Activated CD4-positive, alpha-beta memory T cell treated with anti-CD3 and anti-CD28 coated beads, Interleukin-2, amount 10 ng/mL, durations not matched to agents 7 days and 5 days (primary cell): ENCODE measurements around the gene SF3B3. TPM values are rescaled to one million over a fixed set of nuclear protein-coding genes. Genes with fewer than 3 reads are reported as not detected.
A peak's percentile ranks its signal among the peaks of the same experiment; 100 is the strongest.

ENCODE experiments used
- CTCF ChIA-PET: fragments of 350-600 bp; sonication (Branson Sonifier 250); formaldehyde crosslinking; loops from one replicate; lab custom pipeline; 2021; ENCODE audit warnings: antibody characterized with exemption, inconsistent platforms; lab: Charles Lee
- POLR2A ChIA-PET: fragments of 350-600 bp; sonication (Branson Sonifier 250); formaldehyde crosslinking; loops from one replicate; lab custom pipeline; 2021; ENCODE audit warnings: antibody characterized with exemption; lab: Charles Lee
- DNase-seq: peaks from one replicate; pipeline ENCODE4 v3.0.0-alpha.2; 2020
- H3K27ac Mint-ChIP-seq: one replicate; pipeline ENCODE4 v1.8.0; 2021; ENCODE audit warnings: mild to moderate bottlenecking, mixed read lengths
- H3K27me3 Mint-ChIP-seq: one replicate; pipeline ENCODE4 v1.8.0; 2021; ENCODE audit warnings: mixed read lengths
- H3K36me3 Mint-ChIP-seq: one replicate; pipeline ENCODE4 v1.8.0; 2021; ENCODE audit warnings: low read depth, mixed read lengths
- H3K4me1 Mint-ChIP-seq: one replicate; pipeline ENCODE4 v1.8.0; 2021; ENCODE audit warnings: mixed read lengths
- H3K4me3 Mint-ChIP-seq: one replicate; pipeline ENCODE4 v1.8.0; 2021; ENCODE audit warnings: mild to moderate bottlenecking, mixed read lengths
- H3K9me3 Mint-ChIP-seq: one replicate; pipeline ENCODE4 v1.8.0; 2021; ENCODE audit warnings: mixed read lengths
- total RNA-seq, 2 experiments: library from RNA; stranded (reverse); gene quantifications; one replicate each; pipeline ENCODE4 v1.2.3, GENCODE V29; 2021

SF3B3 gene
- total RNA-seq, 2 experiments from 2014 or later = 329 to 332 TPM

DNA sequence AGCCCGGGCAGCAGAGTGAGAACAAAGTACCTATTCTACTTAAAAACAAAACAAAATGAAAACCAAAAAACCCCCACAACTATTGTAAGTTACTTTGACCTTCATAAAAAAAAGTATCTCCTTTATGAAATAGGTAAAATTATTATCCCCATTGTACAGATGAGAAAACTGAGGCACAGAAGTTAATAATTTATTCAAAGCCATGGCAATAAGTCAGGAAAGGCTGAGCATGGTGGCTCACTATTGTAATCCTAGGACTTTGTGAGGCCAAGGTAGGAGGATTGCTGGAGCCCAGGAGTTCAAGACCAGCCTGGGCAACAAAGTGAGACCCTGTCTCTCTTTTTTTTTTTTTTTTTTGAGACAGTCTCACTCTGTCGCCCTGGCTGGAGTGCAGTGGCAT, 38.7 kb upstream of the SF3B3 start:
- CTCF ChIA-PET = interaction anchor here (1.2 kb wide), 1 partner anchor 24 kb away, joined by 3 read pairs; no protein-coding TSS in a partner anchor
- DNase-seq = no peak
- Mint-ChIP-seq H3K36me3 (peaks cover 23% of the 10 kb centered on the region), H3K4me1 (no peaks in the 10 kb centered on the region), H3K27ac (no peak overlapping the region), H3K27me3 (no peaks in the 10 kb centered on the region), H3K4me3 (no peak overlapping the region), H3K9me3 (no peaks in the 10 kb centered on the region)
- POLR2A ChIA-PET = interaction anchor here (0.7 kb wide), 1 partner anchor 68 kb away, joined by 3 read pairs; no protein-coding TSS in a partner anchor

DNA sequence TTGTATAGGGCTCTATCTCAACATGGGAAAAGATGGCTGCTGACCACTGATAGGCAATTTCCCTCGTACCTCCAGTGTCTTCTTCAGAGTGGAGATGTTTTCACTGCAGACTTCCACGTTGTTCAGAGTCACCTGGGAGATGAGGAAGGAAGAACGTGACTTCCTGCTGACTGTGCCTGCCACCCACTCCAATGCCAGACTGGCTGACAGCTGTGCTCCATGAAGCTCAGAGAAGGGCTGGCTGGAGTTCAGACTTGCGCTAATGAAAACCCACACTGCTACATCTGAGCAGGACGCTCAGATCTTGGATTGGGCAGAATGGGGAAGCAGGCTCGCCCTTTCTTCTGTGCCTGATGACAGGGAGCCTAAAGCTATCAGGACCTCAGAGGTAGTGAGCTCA, 33.4 kb upstream of the SF3B3 start:
- POLR2A ChIA-PET = no interaction called here

DNA sequence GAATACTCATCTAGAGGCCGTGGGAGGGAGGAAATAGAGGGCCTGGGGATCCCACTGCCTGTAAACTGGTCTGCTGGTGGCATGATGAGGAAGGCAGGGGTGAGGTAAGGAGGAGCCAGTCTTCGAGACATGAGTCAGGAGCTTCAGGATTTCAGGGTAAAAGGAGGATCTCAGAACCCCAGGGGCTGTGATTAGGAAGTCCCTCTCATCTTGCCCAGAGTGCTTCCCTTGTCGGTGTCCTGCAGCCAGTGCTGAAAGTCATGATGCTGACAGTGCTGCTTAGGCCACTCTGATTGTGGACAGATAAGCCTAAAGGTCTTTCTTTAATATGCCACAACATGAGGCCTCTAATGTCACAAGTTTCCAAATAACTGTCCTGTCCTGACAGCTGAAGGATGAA, 29.8 kb upstream of the SF3B3 start:
- H3K9me3 Mint-ChIP-seq = no peaks in the 10 kb centered on the region
- ChIA-PET POLR2A (interaction anchor here (1.5 kb wide), 1 partner anchor 27 kb away, joined by 3 read pairs; no protein-coding TSS in a partner anchor), CTCF (interaction anchor here (1.5 kb wide), 1 partner anchor 16 kb away, joined by 3 read pairs; no protein-coding TSS in a partner anchor)
- H3K27ac Mint-ChIP-seq = no peak overlapping the region
- no peaks in the 10 kb centered on the region for H3K27me3 Mint-ChIP-seq
- H3K36me3 Mint-ChIP-seq = peaks cover 54% of the 10 kb centered on the region
- H3K4me3 Mint-ChIP-seq = no peak overlapping the region
- no peak for DNase-seq
- H3K4me1 Mint-ChIP-seq = peaks cover 14% of the 10 kb centered on the region

More for the DNA sequence above, 33.4 kb upstream of the SF3B3 start:
- Mint-ChIP-seq H3K27me3 (no peaks in the 10 kb centered on the region), H3K9me3 (no peaks in the 10 kb centered on the region), H3K4me1 (peaks cover 14% of the 10 kb centered on the region), H3K4me3 (no peak overlapping the region), H3K36me3 (peaks cover 37% of the 10 kb centered on the region), H3K27ac (no peak overlapping the region)
- CTCF ChIA-PET = interaction anchor here (1.7 kb wide), 1 partner anchor 19 kb away, joined by 6 read pairs; no protein-coding TSS in a partner anchor
- DNase-seq = no peak

DNA sequence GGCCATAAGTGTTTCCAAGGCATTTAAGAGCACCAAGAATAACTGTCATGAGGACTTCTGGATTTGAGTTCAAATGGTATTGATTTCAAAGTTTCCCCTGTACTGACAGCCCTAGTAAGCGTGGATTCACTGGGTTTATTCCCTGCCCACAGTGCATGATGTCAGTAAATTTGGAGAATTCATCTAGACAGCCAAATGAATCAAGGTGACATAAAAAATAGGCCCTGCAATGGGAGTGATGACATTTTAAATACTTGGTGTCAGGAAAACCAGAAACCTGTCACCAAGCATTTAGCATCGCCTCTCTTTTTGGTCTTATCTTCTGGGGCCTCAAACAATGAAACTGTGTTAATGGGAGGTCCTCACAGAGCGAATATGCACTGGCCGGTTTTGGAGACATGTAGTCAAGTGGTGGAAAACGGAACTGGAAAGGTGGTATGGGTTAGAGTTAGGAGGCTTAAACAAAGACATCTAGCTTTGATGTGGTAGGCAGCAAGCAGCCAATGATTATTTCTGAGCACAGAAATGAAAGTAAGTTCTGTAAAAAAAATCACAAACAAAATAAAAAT, 29.3 kb upstream of the SF3B3 start:
- POLR2A ChIA-PET = interaction anchor here (1.2 to 1.5 kb wide), 2 partner anchors 27 to 148 kb away, joined by 3 read pairs; partner anchors contain the start of gene DDX19A
- H3K27ac Mint-ChIP-seq = peak overlapping the region; percentile 38
- H3K27me3 Mint-ChIP-seq = no peaks in the 10 kb centered on the region
- no peak for DNase-seq
- H3K4me3 Mint-ChIP-seq = no peak overlapping the region
- H3K4me1 Mint-ChIP-seq = peaks cover 14% of the 10 kb centered on the region
- CTCF ChIA-PET = interaction anchor here (1.5 to 1.6 kb wide), 2 partner anchors 15 to 124 kb away, joined by 3 read pairs; no protein-coding TSS in a partner anchor
- peaks cover 54% of the 10 kb centered on the region for H3K36me3 Mint-ChIP-seq
- H3K9me3 Mint-ChIP-seq = no peaks in the 10 kb centered on the region

DNA sequence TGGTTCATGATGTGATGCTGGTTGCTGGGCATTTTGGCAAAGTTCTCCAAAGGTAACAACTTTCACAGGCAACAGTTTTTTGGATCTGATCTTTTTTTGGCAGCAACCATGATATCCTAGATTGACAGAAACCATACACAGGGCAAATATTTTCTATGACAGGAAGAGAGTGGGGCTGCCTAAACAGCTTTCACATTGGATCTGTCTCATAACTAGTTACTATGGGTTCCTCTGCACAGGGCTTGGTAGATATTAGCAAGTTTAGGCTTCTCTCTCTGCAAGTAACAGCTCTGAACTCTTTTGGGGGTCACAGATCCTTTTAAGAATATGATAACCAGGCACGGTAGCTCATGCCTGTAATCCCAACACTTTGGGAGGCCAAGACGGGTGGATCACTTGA, 28.8 kb upstream of the SF3B3 start:
- Mint-ChIP-seq H3K36me3 (peaks cover 51% of the 10 kb centered on the region), H3K27ac (peak overlapping the region; percentile 38), H3K4me3 (no peak overlapping the region), H3K27me3 (no peaks in the 10 kb centered on the region), H3K9me3 (no peaks in the 10 kb centered on the region), H3K4me1 (peaks cover 14% of the 10 kb centered on the region)
- ChIA-PET CTCF (interaction anchor here (1.5 to 1.6 kb wide), 2 partner anchors 15 to 125 kb away, joined by 3 read pairs; no protein-coding TSS in a partner anchor), POLR2A (interaction anchor here (1.2 to 1.5 kb wide), 2 partner anchors 26 to 148 kb away, joined by 3 read pairs; partner anchors contain the start of gene DDX19A)
- no peak for DNase-seq

DNA sequence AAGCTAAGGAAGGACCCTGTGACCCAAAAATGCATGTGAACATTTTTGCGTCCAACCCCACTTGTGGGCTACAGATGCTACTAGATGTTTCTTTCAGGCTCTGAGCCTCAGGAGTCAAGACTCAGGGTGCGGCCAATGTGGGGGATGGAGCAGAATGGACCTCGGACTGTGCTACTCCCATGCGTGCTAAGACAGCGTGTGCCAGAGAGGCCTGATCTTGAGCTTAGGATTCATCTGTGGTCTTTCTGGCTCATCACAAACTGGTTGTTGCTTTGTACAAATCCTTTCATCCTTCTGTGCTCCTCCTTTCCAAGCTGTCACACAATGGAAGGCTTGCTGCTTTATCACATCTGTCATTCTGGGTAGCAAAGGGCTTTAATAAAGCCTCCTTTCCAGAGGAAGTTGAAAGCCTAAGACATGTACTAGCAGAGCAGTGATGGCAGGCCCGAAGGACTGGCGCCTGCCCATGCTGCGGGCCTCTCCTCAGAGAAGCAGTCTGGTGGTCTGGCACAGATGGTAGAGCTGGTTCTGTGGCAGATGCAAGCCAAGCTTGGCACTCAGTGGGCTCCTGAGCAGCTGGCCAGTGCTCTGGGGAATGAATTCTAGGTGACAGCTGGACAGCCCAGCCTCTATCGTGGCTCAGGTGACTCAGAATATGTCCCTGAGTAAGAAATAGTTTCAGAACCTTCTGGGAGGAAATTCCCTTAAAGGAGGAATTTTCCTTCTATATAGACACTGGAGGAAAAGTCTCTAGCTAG, 28.0 kb upstream of the SF3B3 start:
- peaks cover 14% of the 10 kb centered on the region for H3K4me1 Mint-ChIP-seq
- POLR2A ChIA-PET = interaction anchor here (1.1 to 1.4 kb wide), 4 partner anchors 10 to 149 kb away, joined by 3 to 4 read pairs (median 3); partner anchors contain the start of gene DDX19A
- no peak overlapping the region for H3K27ac Mint-ChIP-seq
- H3K9me3 Mint-ChIP-seq = no peaks in the 10 kb centered on the region
- CTCF ChIA-PET = interaction anchor here (1.2 to 1.6 kb wide), 4 partner anchors 14 to 126 kb away, joined by 3 to 6 read pairs (median 3); no protein-coding TSS in a partner anchor
- DNase-seq = no peak
- H3K4me3 Mint-ChIP-seq = no peak overlapping the region
- no peaks in the 10 kb centered on the region for H3K27me3 Mint-ChIP-seq
- H3K36me3 Mint-ChIP-seq = peaks cover 50% of the 10 kb centered on the region

DNA sequence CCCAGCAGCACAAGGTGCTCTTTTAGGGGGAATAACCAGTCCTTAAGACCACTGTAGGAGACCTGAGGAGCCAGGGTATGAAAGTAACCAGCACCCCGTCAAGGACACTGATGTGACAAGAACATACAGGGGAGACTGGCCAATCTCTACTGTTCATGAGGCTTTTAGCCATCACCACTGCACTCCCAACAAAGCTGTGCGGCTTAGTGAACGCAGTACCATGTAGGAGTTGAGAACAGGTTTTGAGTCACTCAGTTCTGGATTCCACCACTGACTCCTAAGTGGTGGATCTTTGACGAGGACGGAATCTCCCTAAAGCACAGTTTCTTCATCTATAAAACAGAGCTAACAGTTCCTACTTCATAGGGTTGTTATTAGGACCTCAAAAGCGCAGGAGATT, 27.1 kb upstream of the SF3B3 start:
- Mint-ChIP-seq H3K4me3 (no peak overlapping the region), H3K4me1 (peaks cover 14% of the 10 kb centered on the region), H3K9me3 (no peaks in the 10 kb centered on the region), H3K27ac (no peak overlapping the region), H3K36me3 (peaks cover 57% of the 10 kb centered on the region), H3K27me3 (no peaks in the 10 kb centered on the region)
- POLR2A ChIA-PET = interaction anchor here (1.1 to 1.7 kb wide), 4 partner anchors 11 to 150 kb away, joined by 3 to 7 read pairs (median 4); partner anchors contain the start of gene DDX19A
- no peak for DNase-seq
- CTCF ChIA-PET = interaction anchor here (0.6 to 1.5 kb wide), 5 partner anchors 13 to 876 kb away, joined by 3 to 6 read pairs (median 3); no protein-coding TSS in a partner anchor

DNA sequence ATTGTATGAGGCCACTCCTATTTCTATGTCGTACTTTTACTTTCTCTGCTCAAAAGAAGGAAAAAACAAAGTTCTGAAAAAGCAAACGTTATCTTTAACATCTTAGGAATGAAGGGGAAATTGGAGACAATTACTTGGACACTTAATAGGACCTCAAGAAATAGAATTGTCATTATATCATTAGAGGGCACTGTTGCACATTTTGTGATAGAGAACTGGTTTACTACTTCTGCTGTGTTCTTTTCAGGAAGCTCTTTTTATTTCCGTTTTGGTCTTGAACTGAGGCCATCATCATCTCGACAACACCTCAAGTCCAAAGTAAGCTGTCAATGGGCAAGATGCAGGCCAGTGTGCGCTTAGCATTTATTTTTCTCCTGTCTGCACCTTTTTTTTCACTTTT, 14.9 kb upstream of the SF3B3 start:
- no peaks in the 10 kb centered on the region for H3K9me3 Mint-ChIP-seq
- DNase-seq = no peak
- H3K27ac Mint-ChIP-seq = peak overlapping the region; percentile 66
- no peak overlapping the region for H3K4me3 Mint-ChIP-seq
- CTCF ChIA-PET = interaction anchor here (0.8 to 2.1 kb wide), 22 partner anchors 8 to 263 kb away, joined by 3 to 25 read pairs (median 4); partner anchors contain the start of genes COG4 and SF3B3
- no peaks in the 10 kb centered on the region for H3K27me3 Mint-ChIP-seq
- POLR2A ChIA-PET = interaction anchor here (1.0 to 1.7 kb wide), 7 partner anchors 9 to 128 kb away, joined by 3 to 30 read pairs (median 6); partner anchors contain the start of genes COG4 and SF3B3
- peaks cover 9% of the 10 kb centered on the region for H3K4me1 Mint-ChIP-seq
- peaks cover 49% of the 10 kb centered on the region for H3K36me3 Mint-ChIP-seq

DNA sequence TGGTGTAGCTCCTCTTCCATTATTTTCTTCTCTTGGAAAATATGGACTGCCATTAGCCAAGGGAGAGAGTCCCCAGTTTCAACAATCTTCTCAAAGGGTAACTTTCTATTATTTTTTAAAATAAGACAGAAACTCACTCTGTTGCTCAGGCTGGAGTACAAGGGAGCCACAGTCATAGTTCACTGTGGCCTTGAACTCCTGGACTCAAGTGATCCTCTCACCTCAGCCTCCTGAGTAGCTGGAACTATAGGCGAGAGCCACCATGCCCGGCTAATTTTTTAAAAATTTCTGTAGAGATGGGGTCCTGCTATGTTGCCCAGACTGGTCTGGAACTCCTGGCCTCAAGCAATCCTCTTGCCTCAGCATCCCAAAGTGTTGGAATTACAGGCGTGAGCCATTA, 13.4 kb upstream of the SF3B3 start:
- H3K9me3 Mint-ChIP-seq = no peaks in the 10 kb centered on the region
- no peak overlapping the region for H3K4me3 Mint-ChIP-seq
- no peaks in the 10 kb centered on the region for H3K27me3 Mint-ChIP-seq
- peak overlapping the region; percentile 48 for H3K27ac Mint-ChIP-seq
- CTCF ChIA-PET = interaction anchor here (1.5 to 2.1 kb wide), 3 partner anchors 9 to 15 kb away, joined by 3 to 25 read pairs (median 15); no protein-coding TSS in a partner anchor
- peaks cover 50% of the 10 kb centered on the region for H3K36me3 Mint-ChIP-seq
- POLR2A ChIA-PET = interaction anchor here (1.5 kb wide), 1 partner anchor 15 kb away, joined by 4 read pairs; no protein-coding TSS in a partner anchor
- peaks cover 9% of the 10 kb centered on the region for H3K4me1 Mint-ChIP-seq
- no peak for DNase-seq

DNA sequence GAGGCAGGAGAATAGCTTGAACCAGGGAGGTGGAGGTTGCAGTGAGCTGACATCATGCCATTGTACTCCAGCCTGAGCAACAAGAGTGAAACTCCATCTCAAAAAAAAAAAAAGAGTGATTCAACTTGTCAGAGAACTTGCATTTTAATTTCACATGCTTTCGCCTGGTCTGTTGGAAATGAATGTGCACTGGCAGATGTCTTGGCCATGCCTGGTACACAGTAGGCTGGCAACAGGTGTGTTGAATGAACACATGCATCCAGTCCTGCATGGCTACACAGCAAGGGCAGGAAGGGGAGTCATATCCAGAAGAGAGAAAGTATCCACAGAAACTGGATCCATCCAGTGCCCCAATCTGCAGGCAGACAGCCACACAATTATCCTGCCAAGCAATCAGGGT, 11.8 kb upstream of the SF3B3 start:
- Mint-ChIP-seq H3K4me3 (no peak overlapping the region), H3K4me1 (peaks cover 9% of the 10 kb centered on the region), H3K9me3 (no peaks in the 10 kb centered on the region), H3K27me3 (no peaks in the 10 kb centered on the region), H3K27ac (no peak overlapping the region), H3K36me3 (peaks cover 57% of the 10 kb centered on the region)
- DNase-seq = no peak
- ChIA-PET CTCF (interaction anchor here (0.7 kb wide), 1 partner anchor 123 kb away, joined by 3 read pairs; no protein-coding TSS in a partner anchor), POLR2A (interaction anchor here (1.5 kb wide), 1 partner anchor 13 kb away, joined by 4 read pairs; no protein-coding TSS in a partner anchor)

DNA sequence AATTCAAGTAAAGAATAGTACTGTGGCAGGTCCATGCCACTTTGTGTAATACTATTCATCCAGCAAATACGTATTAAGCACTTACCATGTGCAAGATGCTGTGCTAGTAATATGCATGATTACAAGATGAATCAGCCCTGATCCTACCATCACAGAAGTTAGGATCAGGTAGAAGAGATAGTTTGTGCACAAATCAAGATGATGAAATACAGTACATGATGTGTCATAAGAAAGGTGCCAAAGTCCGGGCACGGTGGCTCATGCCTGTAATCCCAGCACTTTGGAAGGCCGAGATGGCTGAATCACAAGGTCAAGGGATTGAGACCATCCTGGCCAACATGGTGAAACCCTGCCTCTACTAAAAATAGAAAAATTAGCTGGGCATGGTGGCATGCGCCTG, 11.2 kb upstream of the SF3B3 start:
- no peak overlapping the region for H3K27ac Mint-ChIP-seq
- H3K27me3 Mint-ChIP-seq = no peaks in the 10 kb centered on the region
- ChIA-PET CTCF (no interaction called here), POLR2A (interaction anchor here (1.9 kb wide), 1 partner anchor 10 kb away, joined by 10 read pairs; the partner anchor contains the start of gene COG4)
- H3K4me1 Mint-ChIP-seq = peaks cover 9% of the 10 kb centered on the region
- no peak overlapping the region for H3K4me3 Mint-ChIP-seq
- H3K9me3 Mint-ChIP-seq = no peaks in the 10 kb centered on the region
- no peak for DNase-seq
- peaks cover 58% of the 10 kb centered on the region for H3K36me3 Mint-ChIP-seq
